Choroid plexus epithelial cell (primary cell): ENCODE measurements around the gene ELMO1.

Source experiments
- DNase-seq: peaks from one replicate; pipeline ENCODE4 v3.0.0-alpha.2; 2010; ENCODE audit warnings: low read depth
- H3K4me3 ChIP-seq: 2 replicates; pipeline ENCODE4 v1.5.1; 2011; ENCODE audit warnings: low read depth, mild to moderate bottlenecking, control low read depth, low read length, moderate library complexity
- CTCF ChIP-seq: conservative IDR thresholded peaks from 2 replicates; pipeline ENCODE4 v1.5.1; 2011; ENCODE audit warnings: low read depth, mild to moderate bottlenecking, control low read depth, inconsistent platforms, low read length, moderate library complexity

The ELMO1 gene

GRCh38 chr7:37376386-37376785, 72.3 kb downstream of the ELMO1 start:
- H3K4me3 ChIP-seq: no peak overlapping the region
- TF ChIP-seq CTCF: no peak
- no peak for DNase-seq

- TF ChIP-seq CTCF: no peak
- no peak for DNase-seq
These were observed 75.9 kb downstream of the ELMO1 start for GRCh38 chr7:37372750-37373149.

GRCh38 chr7:37371755-37372154, 76.9 kb downstream of the ELMO1 start:
- H3K4me3 ChIP-seq: no peak overlapping the region
- DNase-seq: no peak
- TF ChIP-seq CTCF: no peak

More at GRCh38 chr7:37372750-37373149, 75.9 kb downstream of the ELMO1 start:
- H3K4me3 ChIP-seq: no peak overlapping the region

- no peak for DNase-seq
- no peak for TF ChIP-seq CTCF
- no peak overlapping the region for H3K4me3 ChIP-seq
These were observed 78.8 kb downstream of the ELMO1 start for GRCh38 chr7:37369906-37370305.

- H3K4me3 ChIP-seq: no peak overlapping the region
- no peak for DNase-seq
- no peak for TF ChIP-seq CTCF
These were observed 80.1 kb downstream of the ELMO1 start for GRCh38 chr7:37368540-37368939.

GRCh38 chr7:37367010-37367409, 81.7 kb downstream of the ELMO1 start:
- H3K4me3 ChIP-seq: no peak overlapping the region
- DNase-seq: no peak
- no peak for TF ChIP-seq CTCF

- no peak for TF ChIP-seq CTCF
- no peak overlapping the region for H3K4me3 ChIP-seq
- DNase-seq: no peak
These were observed 82.2 kb downstream of the ELMO1 start for GRCh38 chr7:37366445-37366844.
